SJCRH30 (cell line): ENCODE data around the gene SH3BGRL3. TPM values are rescaled to one million over a fixed set of nuclear protein-coding genes. Genes with fewer than 3 reads are reported as not detected.

Experiments
- DNase-seq, 2 experiments: peaks; one replicate each; pipeline ENCODE4 v3.0.0-alpha.2; 2015 to 2020
- H3K27ac ChIP-seq: fragments of 250-450 bp; sonication (Bioruptor Pico); 2 replicates; pipeline ENCODE4 v1.5.1; 2020; ENCODE audit warnings: mild to moderate bottlenecking, moderate library complexity
- H3K27me3 ChIP-seq: fragments of 250-450 bp; sonication (Bioruptor Pico); 2 replicates; pipeline ENCODE4 v1.5.1; 2020; ENCODE audit warnings: mild to moderate bottlenecking, moderate library complexity
- H3K36me3 ChIP-seq: fragments of 250-450 bp; sonication (Bioruptor Pico); 2 replicates; pipeline ENCODE4 v1.5.1; 2020; ENCODE audit warnings: mild to moderate bottlenecking, moderate library complexity
- H3K4me1 ChIP-seq: fragments of 250-450 bp; sonication (Bioruptor Pico); 2 replicates; pipeline ENCODE4 v1.5.1; 2020; ENCODE audit warnings: mild to moderate bottlenecking, moderate library complexity
- H3K4me3 ChIP-seq: fragments of 250-450 bp; sonication (Bioruptor Pico); 2 replicates; pipeline ENCODE4 v1.5.1; 2020; ENCODE audit warnings: mild to moderate bottlenecking, moderate library complexity
- H3K9me3 ChIP-seq: fragments of 250-450 bp; sonication (Bioruptor Pico); replicated peaks from 2 replicates; pipeline ENCODE4 v1.5.1; 2020; ENCODE audit warnings: mild to moderate bottlenecking, moderate library complexity
- total RNA-seq: library from RNA; depleted of rRNA; stranded (reverse); fragments of >200 nt; shearing (Covaris generic); gene quantifications from 2 replicates; pipeline ENCODE4 v1.2.3, GENCODE V29; 2014

The SH3BGRL3 gene
- total RNA-seq, 1 experiment from 2014 or later = 41.5 TPM

DNA sequence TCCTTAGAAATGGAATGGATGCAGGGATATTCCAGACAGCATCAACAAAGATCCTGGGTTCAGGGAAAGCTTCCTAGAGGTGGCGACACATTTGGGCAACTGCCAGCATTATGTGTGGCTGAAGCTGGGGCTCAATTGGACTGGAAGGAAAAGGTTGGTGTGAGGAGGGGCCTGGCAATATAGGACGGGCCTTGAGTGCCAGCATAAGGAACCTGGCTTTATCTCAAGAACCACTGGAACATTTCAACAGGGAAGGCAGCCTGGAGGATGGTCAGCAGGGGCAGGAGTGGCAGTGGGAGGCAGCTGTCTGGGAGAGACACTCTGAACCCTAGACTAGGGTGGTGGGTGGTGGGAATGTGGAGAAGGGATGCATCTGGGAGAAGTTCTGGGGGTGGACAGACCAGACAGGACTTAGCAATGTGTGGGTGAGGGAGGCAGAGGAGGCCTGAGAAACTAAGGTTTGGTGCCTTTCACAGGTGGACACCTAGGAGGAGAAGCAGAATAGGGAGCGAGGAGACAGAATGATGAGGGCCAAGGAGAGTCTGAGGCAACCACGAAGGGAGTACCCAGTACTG, 3.5 kb downstream of the SH3BGRL3 start:
- no peak overlapping the region for H3K27ac ChIP-seq
- DNase-seq = no peak

DNA sequence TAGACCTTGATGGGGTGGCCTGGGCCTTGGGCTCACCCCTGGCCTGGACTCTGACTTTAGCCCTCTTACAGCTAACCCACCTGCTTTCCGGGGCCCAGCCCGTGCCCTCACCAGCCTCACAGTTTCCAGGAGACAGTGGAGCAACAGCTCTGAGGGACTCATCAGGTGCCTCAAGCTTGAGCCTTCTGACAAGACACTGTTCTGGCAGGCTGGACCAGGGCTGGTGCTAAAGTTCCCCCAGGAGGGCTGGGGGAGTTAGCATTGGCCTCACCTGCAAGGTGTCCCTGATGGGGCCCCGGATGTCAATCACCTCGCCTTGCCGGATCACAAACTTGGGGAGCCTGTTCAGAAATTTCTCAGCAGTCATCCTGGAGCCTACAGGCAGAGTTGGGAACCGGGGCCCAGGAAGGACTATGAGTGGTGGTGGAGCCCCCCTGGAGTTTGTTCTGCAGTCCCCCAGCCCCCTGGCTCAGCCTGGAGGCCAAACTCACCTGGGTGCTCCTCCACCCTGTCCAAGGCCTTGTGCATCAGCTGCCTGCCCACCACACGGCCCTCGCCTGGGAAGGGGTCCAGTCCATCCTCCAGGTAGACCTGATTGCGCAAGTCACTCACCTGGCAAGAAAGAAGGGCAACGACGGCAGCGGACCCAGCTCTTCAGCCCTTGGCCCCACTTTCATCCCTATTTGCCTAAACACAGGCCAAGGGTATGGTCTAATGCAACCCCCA, 4.1 kb downstream of the SH3BGRL3 start:
- Histone ChIP-seq H3K27me3 (no peaks in the 10 kb centered on the region), H3K36me3 (no peaks in the 10 kb centered on the region), H3K4me3 (no peak overlapping the region), H3K4me1 (peaks cover 33% of the 10 kb centered on the region), H3K9me3 (no peaks in the 10 kb centered on the region), H3K27ac (no peak overlapping the region)
- no peak for DNase-seq

More for the DNA sequence above, 3.5 kb downstream of the SH3BGRL3 start:
- H3K36me3 ChIP-seq = no peaks in the 10 kb centered on the region
- peaks cover 39% of the 10 kb centered on the region for H3K4me1 ChIP-seq
- H3K4me3 ChIP-seq = no peak overlapping the region
- no peaks in the 10 kb centered on the region for H3K27me3 ChIP-seq
- no peaks in the 10 kb centered on the region for H3K9me3 ChIP-seq

DNA sequence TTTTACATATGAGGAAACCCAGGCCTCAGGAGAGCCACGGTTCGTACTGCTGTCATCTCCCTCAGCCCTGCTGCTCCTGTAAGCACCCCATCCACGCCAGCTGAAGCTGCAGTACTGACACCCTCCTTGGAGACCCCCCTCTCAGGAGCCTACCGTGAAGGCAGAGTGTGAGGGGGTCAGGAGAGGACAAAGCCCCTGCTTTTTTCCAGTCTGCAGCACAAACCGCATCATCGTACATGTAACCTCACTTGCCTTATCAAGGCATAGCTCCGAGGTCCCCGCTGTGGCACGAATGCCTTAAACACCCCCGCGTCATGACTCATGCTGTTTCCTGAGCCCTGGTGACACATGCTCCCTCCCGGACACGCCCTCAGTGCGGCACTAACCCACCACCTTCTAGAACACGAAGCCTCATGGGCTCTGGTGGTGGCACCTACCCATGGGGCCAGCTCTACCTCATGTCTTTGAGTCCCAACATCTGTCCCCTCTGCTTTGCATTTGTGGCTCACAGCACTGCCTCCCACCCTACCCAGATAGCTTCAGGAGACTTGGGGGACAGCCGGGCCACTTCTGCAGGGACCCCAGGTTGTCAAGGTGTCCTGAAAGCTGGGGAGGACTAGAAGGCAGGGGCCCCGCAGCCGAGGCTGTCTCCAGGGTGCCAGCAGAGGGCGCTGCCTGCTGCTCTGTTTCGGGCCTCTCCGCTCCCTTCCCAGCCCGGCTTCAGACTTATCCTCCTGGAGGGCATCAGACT, 4.9 kb downstream of the SH3BGRL3 start:
- 0 out of 2 replicates have a peak overlapping the region, but pooled peaks have one; percentile 1 for H3K27ac ChIP-seq
- H3K36me3 ChIP-seq = no peaks in the 10 kb centered on the region
- DNase-seq = peak; percentile 72 to 77
- H3K9me3 ChIP-seq = no peaks in the 10 kb centered on the region
- no peak overlapping the region for H3K4me3 ChIP-seq
- peaks cover 30% of the 10 kb centered on the region for H3K4me1 ChIP-seq
- no peaks in the 10 kb centered on the region for H3K27me3 ChIP-seq

DNA sequence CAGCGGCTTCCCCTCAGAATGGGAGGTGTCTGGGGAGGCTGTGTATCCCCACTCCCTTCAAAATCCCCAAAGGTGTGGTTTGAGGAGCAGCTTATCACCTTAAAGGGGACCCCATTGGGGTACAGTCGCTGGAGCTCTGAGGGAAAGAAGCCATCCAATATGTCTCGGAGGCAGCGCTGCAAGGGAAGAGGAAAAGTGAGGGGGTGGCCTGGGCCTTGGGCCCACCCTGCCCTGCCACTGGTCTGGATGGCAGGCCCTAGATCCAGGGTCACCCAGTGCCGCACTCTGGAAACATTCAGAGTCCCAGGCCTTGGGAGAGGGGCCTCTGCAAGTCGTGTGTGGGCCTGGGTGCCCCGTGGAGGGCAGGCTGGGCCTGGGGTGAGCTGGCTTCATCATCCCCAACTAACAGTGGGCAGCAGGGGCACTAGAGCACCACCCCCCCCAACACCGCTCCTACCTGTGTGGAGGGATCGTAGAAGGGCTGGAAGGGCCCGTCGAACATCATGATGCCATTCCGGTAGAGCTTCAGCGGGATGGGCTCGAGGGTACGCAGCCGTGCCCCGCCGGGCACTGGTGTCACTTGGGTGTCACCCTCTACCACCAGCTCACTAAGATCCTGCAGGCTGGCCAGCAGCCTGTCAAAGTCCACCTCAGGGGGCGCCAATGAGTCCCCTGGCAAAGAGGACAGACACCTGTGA, 5.6 kb downstream of the SH3BGRL3 start:
- H3K4me3 ChIP-seq = no peak overlapping the region
- H3K27me3 ChIP-seq = no peaks in the 10 kb centered on the region
- H3K4me1 ChIP-seq = peaks cover 30% of the 10 kb centered on the region
- H3K9me3 ChIP-seq = no peaks in the 10 kb centered on the region
- DNase-seq = peak; percentile 41 to 52
- no peaks in the 10 kb centered on the region for H3K36me3 ChIP-seq
- no peak overlapping the region for H3K27ac ChIP-seq

- no peaks in the 10 kb centered on the region for H3K9me3 ChIP-seq
- no peaks in the 10 kb centered on the region for H3K27me3 ChIP-seq
- no peak overlapping the region for H3K4me3 ChIP-seq
- H3K4me1 ChIP-seq = peaks cover 30% of the 10 kb centered on the region
- DNase-seq = no peak
- no peak overlapping the region for H3K27ac ChIP-seq
- no peaks in the 10 kb centered on the region for H3K36me3 ChIP-seq
Observed at GRCh38 chr1:26286064-26286416, 6.2 kb downstream of the SH3BGRL3 start.

DNA sequence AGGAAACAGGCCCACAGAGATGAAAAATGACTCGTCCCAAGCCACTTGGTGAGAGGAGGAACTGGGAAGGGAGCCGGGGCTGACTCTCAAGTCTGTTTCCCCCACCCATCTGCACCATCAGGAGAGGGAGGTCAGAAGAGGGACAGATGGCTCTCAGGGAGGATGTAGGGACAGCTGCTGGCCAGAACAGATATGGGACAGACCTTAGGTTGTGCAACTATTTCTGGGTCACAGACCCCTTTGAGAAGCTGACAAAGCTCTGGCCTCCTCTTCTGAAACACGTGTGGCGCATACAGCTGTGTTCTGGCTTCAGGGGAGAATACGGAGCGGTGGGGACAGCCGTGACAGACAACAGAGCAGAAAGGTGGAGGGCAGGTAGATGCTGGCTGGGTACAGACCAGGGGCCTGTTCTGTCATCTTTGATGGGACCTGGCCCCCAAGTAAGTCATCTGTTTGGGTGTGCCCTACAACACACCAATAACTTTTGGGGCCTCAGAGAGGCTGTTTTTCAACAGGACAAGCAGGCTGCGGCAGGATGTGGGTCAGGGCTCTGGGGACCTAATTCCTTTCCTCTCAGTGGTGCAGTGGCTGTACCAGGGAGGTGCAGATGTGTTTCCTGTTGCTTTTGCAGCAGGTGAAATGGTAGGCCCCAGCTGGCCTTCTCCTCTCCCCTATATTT, 7.3 kb downstream of the SH3BGRL3 start:
- Histone ChIP-seq H3K27me3 (no peaks in the 10 kb centered on the region), H3K9me3 (no peaks in the 10 kb centered on the region), H3K4me3 (no peak overlapping the region), H3K27ac (peak overlapping the region; percentile 39), H3K36me3 (no peaks in the 10 kb centered on the region), H3K4me1 (peaks cover 23% of the 10 kb centered on the region)
- DNase-seq = peak; percentile 40 to 62

GRCh38 chr1:26287811-26288210, 7.9 kb downstream of the SH3BGRL3 start:
- DNase-seq = no peak
- Histone ChIP-seq H3K4me3 (no peak overlapping the region), H3K4me1 (peaks cover 23% of the 10 kb centered on the region)

GRCh38 chr1:26288311-26288941, 8.5 kb downstream of the SH3BGRL3 start:
- Histone ChIP-seq H3K36me3 (no peaks in the 10 kb centered on the region), H3K4me1 (peaks cover 23% of the 10 kb centered on the region), H3K27me3 (no peaks in the 10 kb centered on the region), H3K27ac (no peak overlapping the region), H3K4me3 (no peak overlapping the region), H3K9me3 (no peaks in the 10 kb centered on the region)
- no peak for DNase-seq

More at GRCh38 chr1:26287811-26288210, 7.9 kb downstream of the SH3BGRL3 start:
- H3K27me3 ChIP-seq = no peaks in the 10 kb centered on the region
- H3K27ac ChIP-seq = no peak overlapping the region
- no peaks in the 10 kb centered on the region for H3K9me3 ChIP-seq
- H3K36me3 ChIP-seq = no peaks in the 10 kb centered on the region

GRCh38 chr1:26289158-26290059, 9.5 kb downstream of the SH3BGRL3 start:
- DNase-seq = no peak
- H3K27ac ChIP-seq = no peak overlapping the region
- H3K9me3 ChIP-seq = no peaks in the 10 kb centered on the region
- no peaks in the 10 kb centered on the region for H3K27me3 ChIP-seq
- peaks cover 19% of the 10 kb centered on the region for H3K4me1 ChIP-seq
- H3K36me3 ChIP-seq = no peaks in the 10 kb centered on the region
- no peak overlapping the region for H3K4me3 ChIP-seq

DNA sequence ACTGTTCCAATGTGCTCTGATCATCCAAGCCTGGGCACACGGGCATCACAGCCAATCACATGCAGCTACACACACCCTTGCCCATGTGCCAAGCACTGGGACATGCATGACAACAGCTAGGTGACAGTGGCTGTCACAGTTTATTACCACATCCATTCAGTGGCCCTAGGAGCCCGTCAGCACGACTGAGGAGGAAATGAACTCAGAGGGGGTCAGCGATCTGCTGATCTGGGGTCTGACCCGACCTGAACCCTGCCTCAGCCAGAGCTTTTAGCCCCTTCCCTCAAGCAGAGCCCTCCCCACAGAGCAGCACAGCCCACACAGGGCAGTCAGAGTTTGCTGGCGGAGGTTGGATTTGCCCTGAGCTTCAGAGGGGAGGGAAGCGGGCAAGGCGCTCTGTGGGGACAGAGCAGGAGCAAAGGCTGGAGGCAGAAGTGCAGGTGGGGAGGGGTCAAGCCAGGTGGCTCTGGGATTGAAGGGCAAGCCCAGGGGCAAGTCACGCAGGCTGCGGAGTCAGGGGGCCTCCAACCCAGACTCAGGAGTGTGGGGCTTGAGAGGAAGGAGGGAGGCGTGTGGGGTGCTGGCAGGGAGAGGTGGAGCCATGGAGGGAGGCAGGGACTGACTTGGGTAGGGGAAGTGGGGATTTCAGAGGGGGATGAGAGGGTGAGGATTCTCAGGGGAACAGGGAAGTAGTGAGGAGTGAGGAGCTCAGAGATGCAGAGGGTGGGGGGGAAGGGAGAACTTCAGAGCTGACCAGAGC, 10.4 kb downstream of the SH3BGRL3 start:
- no peak for DNase-seq
- Histone ChIP-seq H3K27me3 (no peaks in the 10 kb centered on the region), H3K4me1 (peaks cover 11% of the 10 kb centered on the region), H3K9me3 (no peaks in the 10 kb centered on the region), H3K27ac (no peak overlapping the region), H3K36me3 (no peaks in the 10 kb centered on the region), H3K4me3 (no peak overlapping the region)

- Histone ChIP-seq H3K36me3 (no peaks in the 10 kb centered on the region), H3K27ac (no peak overlapping the region)
- DNase-seq = no peak
Observed at GRCh38 chr1:26290882-26291261, 11.0 kb downstream of the SH3BGRL3 start.

GRCh38 chr1:26291433-26291832, 11.5 kb downstream of the SH3BGRL3 start:
- DNase-seq = no peak
- Histone ChIP-seq H3K9me3 (no peaks in the 10 kb centered on the region), H3K4me3 (no peak overlapping the region), H3K4me1 (peaks cover 11% of the 10 kb centered on the region), H3K27ac (no peak overlapping the region), H3K27me3 (no peaks in the 10 kb centered on the region), H3K36me3 (no peaks in the 10 kb centered on the region)

More at GRCh38 chr1:26290882-26291261, 11.0 kb downstream of the SH3BGRL3 start:
- H3K27me3 ChIP-seq = no peaks in the 10 kb centered on the region
- no peaks in the 10 kb centered on the region for H3K9me3 ChIP-seq
- peaks cover 11% of the 10 kb centered on the region for H3K4me1 ChIP-seq
- H3K4me3 ChIP-seq = no peak overlapping the region

DNA sequence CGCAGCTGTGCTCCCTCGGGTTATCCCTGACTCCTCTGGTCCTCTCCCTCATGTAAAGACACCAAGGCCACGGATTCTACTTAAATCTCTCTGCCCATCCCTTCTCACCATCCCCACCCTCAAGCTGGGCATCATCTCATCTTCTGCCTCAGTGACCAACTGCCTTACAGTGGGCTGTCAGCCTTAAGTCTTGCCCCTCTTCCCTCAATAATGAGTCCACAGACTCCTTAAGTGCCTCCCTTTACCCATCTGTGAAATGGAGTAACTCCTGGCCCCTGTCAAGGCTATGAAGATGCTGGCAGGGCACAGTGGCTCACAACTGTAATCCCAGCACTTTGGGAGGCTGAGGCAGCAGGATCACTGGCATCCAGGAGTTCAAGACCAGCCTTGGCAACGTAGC, 12.1 kb downstream of the SH3BGRL3 start:
- Histone ChIP-seq H3K4me3 (no peak overlapping the region), H3K9me3 (no peaks in the 10 kb centered on the region), H3K36me3 (no peaks in the 10 kb centered on the region), H3K27ac (no peak overlapping the region), H3K27me3 (no peaks in the 10 kb centered on the region), H3K4me1 (peaks cover 8% of the 10 kb centered on the region)
- no peak for DNase-seq
